ENCODE measurements around the gene PTPRM.

PTPRM gene

DNA sequence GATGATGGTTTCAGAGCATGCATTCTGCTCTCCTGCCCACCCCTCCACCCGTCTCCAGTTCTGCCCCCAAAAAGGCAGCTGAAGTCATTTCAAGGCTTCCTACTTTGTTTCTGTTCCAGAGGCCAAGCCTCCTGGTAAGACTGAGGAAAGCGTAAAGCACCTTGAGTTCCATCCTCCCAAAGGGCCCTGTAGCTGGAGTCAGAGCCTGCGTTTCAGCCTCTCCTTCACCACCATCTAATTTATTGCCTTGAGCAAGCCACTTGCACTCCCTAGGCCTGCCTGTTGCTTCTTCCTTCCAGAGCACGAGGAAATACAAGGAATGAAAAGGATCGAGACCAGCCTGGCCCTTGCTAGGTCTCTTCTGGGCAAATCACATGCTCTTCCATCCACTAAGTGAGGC, 797.9 kb downstream of the PTPRM start:
- Histone ChIP-seq H3K4me3 (ENCODE audit: extremely low read depth, insufficient read depth, low read length, poor library complexity, severe bottlenecking) (no peak overlapping the region), H3K4me1 (ENCODE audit: control insufficient read depth, insufficient read depth, low read length, poor library complexity, severe bottlenecking) (peaks cover 2% of the 10 kb centered on the region), H3K27ac (ENCODE audit: low read depth, low read length, severe bottlenecking) (no peak overlapping the region), H3K9me3 (ENCODE audit: control insufficient read depth, low read length) (no peaks in the 10 kb centered on the region), H3K36me3 (ENCODE audit: control insufficient read depth, insufficient read depth, low read length) (no peaks in the 10 kb centered on the region)
- 60 to 84% methylated on average over 1 to 5 of the region's 5 CpGs for WGBS, 2 experiments (ENCODE audit: insufficient coverage in 2 of 2)

DNA sequence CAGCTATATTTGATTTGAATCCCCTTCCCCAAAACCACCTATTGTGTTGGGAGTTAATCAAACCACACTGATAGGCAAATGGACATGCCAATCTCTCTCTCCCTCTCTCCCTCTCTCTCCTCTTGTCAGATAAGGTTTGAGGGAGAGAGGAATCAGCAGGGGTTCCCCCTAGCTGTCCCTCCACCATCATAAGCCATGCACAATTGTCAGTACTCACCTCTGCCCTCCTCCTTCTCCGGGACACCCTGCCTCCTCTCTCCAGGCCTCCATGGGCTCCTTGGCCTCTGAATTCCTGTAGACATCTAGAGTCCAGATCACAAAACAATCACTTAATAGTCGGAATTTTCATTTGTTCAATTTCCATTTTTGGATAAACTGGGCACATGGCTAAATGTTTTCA, 798.4 kb downstream of the PTPRM start:
- H3K4me3 ChIP-seq (ENCODE audit: extremely low read depth, insufficient read depth, low read length, poor library complexity, severe bottlenecking) = no peak overlapping the region
- no peaks in the 10 kb centered on the region for H3K9me3 ChIP-seq (ENCODE audit: control insufficient read depth, low read length)
- H3K36me3 ChIP-seq (ENCODE audit: control insufficient read depth, insufficient read depth, low read length) = no peaks in the 10 kb centered on the region
- no peak overlapping the region for H3K27ac ChIP-seq (ENCODE audit: low read depth, low read length, severe bottlenecking)
- 92 to 97% methylated on average over 2 of the region's 2 CpGs for WGBS, 2 experiments (ENCODE audit: insufficient coverage in 2 of 2)
- H3K4me1 ChIP-seq (ENCODE audit: control insufficient read depth, insufficient read depth, low read length, poor library complexity, severe bottlenecking) = peaks cover 2% of the 10 kb centered on the region

DNA sequence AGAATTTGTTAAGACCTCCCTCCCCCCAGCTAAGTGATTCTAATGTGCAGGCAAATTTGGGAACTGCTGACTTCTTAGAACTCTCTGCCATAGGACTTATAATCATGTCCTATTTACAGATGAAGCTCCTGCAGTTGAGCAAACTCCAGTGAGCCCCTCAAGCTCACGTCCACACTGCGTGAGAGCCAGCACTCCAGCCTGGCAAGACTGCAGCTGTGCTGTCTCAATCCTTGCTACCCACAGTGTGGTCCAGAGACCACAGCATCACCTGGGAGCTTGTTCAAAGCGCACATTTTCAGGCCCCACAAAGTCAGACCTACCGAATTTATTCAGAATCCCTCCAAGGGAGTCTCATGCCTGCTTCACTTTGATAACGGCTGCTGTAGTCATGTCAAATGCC, 799.0 kb downstream of the PTPRM start:
- Histone ChIP-seq H3K27ac (ENCODE audit: low read depth, low read length, severe bottlenecking) (no peak overlapping the region), H3K4me3 (ENCODE audit: extremely low read depth, insufficient read depth, low read length, poor library complexity, severe bottlenecking) (no peak overlapping the region), H3K9me3 (ENCODE audit: control insufficient read depth, low read length) (no peaks in the 10 kb centered on the region), H3K4me1 (ENCODE audit: control insufficient read depth, insufficient read depth, low read length, poor library complexity, severe bottlenecking) (peaks cover 2% of the 10 kb centered on the region), H3K36me3 (ENCODE audit: control insufficient read depth, insufficient read depth, low read length) (no peaks in the 10 kb centered on the region)
- WGBS, 2 experiments (ENCODE audit: insufficient coverage in 2 of 2) = 91 to 93% methylated on average over 5 of the region's 5 CpGs

DNA sequence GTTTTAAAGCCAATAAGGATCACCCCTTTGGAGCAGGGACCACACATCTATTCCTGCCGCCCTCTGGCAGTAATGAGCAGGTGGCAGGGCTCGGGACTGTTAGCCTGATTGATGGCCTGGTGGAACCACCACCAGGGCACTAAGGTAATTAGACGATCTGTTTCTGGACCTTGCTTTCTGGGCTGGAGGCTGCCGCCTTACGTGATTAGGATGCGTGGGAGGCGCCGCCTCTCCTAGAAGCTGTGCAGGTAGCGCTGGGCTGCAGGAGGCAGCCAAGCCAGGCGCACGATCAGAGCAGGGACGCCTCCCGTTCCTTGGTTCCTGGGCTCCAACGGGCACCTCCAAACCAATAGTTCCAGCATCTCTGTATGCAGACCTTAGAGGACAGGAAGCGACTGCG, 799.5 kb downstream of the PTPRM start:
- Histone ChIP-seq H3K9me3 (ENCODE audit: control insufficient read depth, low read length) (no peaks in the 10 kb centered on the region), H3K36me3 (ENCODE audit: control insufficient read depth, insufficient read depth, low read length) (no peaks in the 10 kb centered on the region), H3K4me3 (ENCODE audit: extremely low read depth, insufficient read depth, low read length, poor library complexity, severe bottlenecking) (no peak overlapping the region), H3K27ac (ENCODE audit: low read depth, low read length, severe bottlenecking) (no peak overlapping the region), H3K4me1 (ENCODE audit: control insufficient read depth, insufficient read depth, low read length, poor library complexity, severe bottlenecking) (peaks cover 2% of the 10 kb centered on the region)
- 81 to 94% methylated on average over 14 to 16 of the region's 16 CpGs for WGBS, 2 experiments (ENCODE audit: insufficient coverage in 2 of 2)

DNA sequence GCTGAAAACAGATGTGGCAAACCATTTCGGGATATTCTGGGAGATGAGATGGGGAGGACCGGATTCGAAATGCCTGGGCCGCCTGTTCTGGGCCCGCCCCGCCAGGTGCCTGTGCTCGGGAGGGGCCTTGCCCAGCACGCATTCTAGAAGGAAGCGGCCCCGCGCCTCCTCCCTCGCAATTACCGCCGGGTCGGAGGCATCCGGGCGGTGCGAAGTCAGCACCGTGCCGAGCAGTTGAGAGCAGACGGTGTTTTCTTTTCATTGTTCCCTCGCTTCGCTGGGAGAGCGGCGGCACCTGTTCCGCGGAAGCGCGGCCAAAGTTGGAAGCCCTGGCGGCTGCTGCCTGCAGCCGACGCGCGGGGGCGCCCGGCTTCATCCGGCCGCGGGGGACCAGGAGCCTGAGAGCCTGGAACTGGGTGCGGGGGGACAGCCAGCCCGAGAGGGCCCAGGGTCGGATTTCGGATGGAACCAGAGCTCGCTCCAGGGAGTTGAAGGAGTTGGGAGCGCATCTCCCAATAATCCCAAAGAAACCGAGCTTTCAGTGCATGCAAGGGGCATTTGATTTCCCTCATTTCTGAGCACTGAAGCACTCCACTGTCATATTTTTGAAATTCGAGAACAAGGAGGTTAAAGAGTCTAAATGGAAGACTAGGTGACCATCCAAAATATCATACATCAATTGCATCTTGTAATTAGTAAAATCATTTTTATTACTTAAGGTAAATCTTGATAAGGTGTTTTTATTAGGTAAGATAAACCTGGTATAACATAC, 800.3 kb downstream of the PTPRM start:
- Histone ChIP-seq H3K36me3 (ENCODE audit: control insufficient read depth, insufficient read depth, low read length) (no peaks in the 10 kb centered on the region), H3K4me1 (ENCODE audit: control insufficient read depth, insufficient read depth, low read length, poor library complexity, severe bottlenecking) (peaks cover 2% of the 10 kb centered on the region), H3K27ac (ENCODE audit: low read depth, low read length, severe bottlenecking) (no peak overlapping the region), H3K4me3 (ENCODE audit: extremely low read depth, insufficient read depth, low read length, poor library complexity, severe bottlenecking) (no peak overlapping the region), H3K9me3 (ENCODE audit: control insufficient read depth, low read length) (no peaks in the 10 kb centered on the region)
- 10 to 11% methylated on average over 32 to 36 of the region's 47 CpGs for WGBS, 2 experiments (ENCODE audit: insufficient coverage in 2 of 2)

DNA sequence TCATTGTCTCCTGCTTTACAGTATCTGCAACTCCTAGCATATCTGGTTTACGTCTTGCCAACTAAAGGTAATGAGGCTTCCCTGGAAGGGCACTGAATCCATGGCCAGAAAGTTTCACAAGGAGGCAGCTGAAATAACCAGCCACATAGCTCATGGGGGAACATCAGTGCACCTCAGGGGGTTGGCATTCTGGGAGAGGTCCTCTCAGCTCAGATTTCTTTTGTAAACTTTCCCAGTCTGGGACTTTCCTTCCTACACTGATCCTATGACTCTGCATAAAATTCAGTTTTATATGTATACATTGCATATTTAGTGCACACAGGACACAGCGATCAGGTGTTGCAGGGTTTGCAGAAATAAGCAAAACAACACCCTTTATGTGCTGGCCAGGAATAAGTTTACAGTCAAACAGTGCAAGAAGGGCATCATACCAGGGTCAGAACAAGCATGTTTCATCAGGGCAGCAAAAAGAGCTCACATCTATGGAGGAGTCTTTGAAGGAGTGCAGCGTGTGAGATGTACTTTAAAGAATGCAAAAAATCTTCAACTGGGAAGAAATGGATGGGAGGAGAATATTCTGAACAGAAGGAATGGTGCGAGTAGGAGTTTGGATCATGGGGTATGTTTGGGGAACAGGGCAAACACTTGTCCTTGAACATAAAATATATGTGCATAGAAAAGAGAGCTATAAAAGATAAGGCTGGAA, 801.5 kb downstream of the PTPRM start:
- Histone ChIP-seq H3K36me3 (ENCODE audit: control insufficient read depth, insufficient read depth, low read length) (no peaks in the 10 kb centered on the region), H3K4me3 (ENCODE audit: extremely low read depth, insufficient read depth, low read length, poor library complexity, severe bottlenecking) (no peak overlapping the region), H3K9me3 (ENCODE audit: control insufficient read depth, low read length) (no peaks in the 10 kb centered on the region), H3K4me1 (ENCODE audit: control insufficient read depth, insufficient read depth, low read length, poor library complexity, severe bottlenecking) (peaks cover 2% of the 10 kb centered on the region), H3K27ac (ENCODE audit: low read depth, low read length, severe bottlenecking) (no peak overlapping the region)
- 93 to 94% methylated on average over 3 of the region's 4 CpGs for WGBS, 2 experiments (ENCODE audit: insufficient coverage in 2 of 2)

DNA sequence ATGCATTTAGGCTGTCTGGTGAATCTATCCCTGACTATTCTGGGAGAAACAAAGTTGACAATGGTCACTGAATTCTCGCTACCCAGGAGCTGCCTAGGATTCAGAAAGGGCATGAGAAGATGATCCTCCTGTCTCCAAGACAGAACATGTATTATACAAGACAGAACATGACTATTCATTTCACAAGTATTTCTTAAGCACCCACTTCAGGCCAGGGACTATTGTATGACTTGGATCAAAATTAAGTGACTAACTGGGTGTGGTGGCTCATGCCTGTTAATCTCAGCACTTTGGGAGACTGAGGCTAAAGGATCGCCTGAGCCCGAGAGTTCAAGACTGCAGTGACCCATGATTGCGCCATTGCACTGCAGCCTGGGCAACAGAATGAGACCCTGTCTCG, 806.4 kb downstream of the PTPRM start:
- Histone ChIP-seq H3K4me1 (ENCODE audit: control insufficient read depth, insufficient read depth, low read length, poor library complexity, severe bottlenecking) (peaks cover 2% of the 10 kb centered on the region), H3K36me3 (ENCODE audit: control insufficient read depth, insufficient read depth, low read length) (peaks cover 3% of the 10 kb centered on the region), H3K9me3 (ENCODE audit: control insufficient read depth, low read length) (no peaks in the 10 kb centered on the region), H3K27ac (ENCODE audit: low read depth, low read length, severe bottlenecking) (no peak overlapping the region), H3K4me3 (ENCODE audit: extremely low read depth, insufficient read depth, low read length, poor library complexity, severe bottlenecking) (no peak overlapping the region)
- 71 to 97% methylated on average over 2 to 4 of the region's 5 CpGs for WGBS, 2 experiments (ENCODE audit: insufficient coverage in 2 of 2)

DNA sequence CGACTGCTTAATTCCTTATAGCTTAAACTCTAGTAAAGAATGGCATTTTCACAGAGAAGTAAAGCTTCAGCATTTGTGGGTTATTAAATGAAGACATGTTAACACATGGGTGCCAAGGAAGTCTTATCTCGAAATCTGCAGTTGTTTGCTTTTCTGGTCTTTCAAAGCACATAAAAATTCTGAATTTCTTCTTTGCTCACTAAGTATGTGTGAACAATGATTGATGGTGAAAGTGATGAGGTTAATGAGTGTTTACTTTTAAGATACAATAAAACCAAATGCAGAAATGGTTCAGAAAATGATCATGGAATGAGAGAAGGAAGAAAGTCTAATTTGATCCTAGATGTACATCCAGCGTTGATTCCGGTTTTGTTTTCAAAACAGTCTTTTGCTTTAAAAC, 807.6 kb downstream of the PTPRM start:
- no peaks in the 10 kb centered on the region for H3K9me3 ChIP-seq (ENCODE audit: control insufficient read depth, low read length)
- no peaks in the 10 kb centered on the region for H3K4me1 ChIP-seq (ENCODE audit: control insufficient read depth, insufficient read depth, low read length, poor library complexity, severe bottlenecking)
- no peak overlapping the region for H3K27ac ChIP-seq (ENCODE audit: low read depth, low read length, severe bottlenecking)
- H3K36me3 ChIP-seq (ENCODE audit: control insufficient read depth, insufficient read depth, low read length) = peaks cover 9% of the 10 kb centered on the region
- WGBS, 2 experiments (ENCODE audit: insufficient coverage in 2 of 2) = 100% methylated on average over 1 of the region's 4 CpGs; no CpG with 5 or more reads in 1 of the 2 experiments
- no peak overlapping the region for H3K4me3 ChIP-seq (ENCODE audit: extremely low read depth, insufficient read depth, low read length, poor library complexity, severe bottlenecking)

DNA sequence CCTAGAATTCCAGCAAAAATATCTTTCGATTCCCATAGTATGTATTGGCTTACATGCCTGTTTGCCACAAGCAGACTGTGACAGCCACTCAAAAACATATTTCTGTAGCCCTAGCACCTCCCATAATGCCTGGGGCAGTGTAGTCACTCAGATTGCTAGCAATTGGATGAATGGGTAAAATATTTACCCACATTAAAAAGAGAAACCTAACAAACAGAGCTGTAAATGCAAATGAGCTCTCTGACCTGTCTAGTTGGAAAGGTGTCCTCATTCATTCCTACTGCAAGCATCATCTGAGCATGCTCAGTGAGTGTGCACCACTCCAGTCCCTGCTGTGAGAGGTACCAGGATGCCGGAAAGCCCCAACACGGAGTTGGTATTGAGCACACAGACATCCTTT, 808.1 kb downstream of the PTPRM start:
- Histone ChIP-seq H3K4me3 (ENCODE audit: extremely low read depth, insufficient read depth, low read length, poor library complexity, severe bottlenecking) (no peak overlapping the region), H3K9me3 (ENCODE audit: control insufficient read depth, low read length) (no peaks in the 10 kb centered on the region), H3K27ac (ENCODE audit: low read depth, low read length, severe bottlenecking) (no peak overlapping the region), H3K36me3 (ENCODE audit: control insufficient read depth, insufficient read depth, low read length) (peaks cover 12% of the 10 kb centered on the region), H3K4me1 (ENCODE audit: control insufficient read depth, insufficient read depth, low read length, poor library complexity, severe bottlenecking) (no peaks in the 10 kb centered on the region)
- 91 to 100% methylated on average over 3 of the region's 3 CpGs for WGBS, 2 experiments (ENCODE audit: insufficient coverage in 2 of 2)

DNA sequence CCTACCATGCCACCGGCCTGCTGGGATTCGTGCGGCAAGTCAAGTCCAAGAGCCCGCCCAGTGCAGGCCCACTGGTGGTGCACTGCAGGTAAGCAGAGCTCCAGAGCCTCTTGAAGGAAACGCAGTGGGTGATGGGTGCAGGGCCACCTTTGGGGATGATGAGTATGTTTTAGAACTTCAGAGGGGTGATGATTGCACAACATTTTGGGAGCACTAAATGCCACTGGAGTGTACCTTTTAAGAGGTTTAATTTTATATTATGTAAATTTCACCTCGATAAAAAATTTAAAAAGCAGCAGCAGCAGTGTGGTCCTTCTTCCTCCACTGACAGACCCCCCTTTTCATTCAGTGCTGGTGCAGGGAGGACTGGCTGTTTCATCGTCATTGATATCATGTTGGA, 809.0 kb downstream of the PTPRM start:
- WGBS, 2 experiments (ENCODE audit: insufficient coverage in 2 of 2) = 92 to 98% methylated on average over 3 to 6 of the region's 7 CpGs
- peaks cover 17% of the 10 kb centered on the region for H3K36me3 ChIP-seq (ENCODE audit: control insufficient read depth, insufficient read depth, low read length)

More for the DNA sequence above, 809.0 kb downstream of the PTPRM start:
- no peak overlapping the region for H3K27ac ChIP-seq (ENCODE audit: low read depth, low read length, severe bottlenecking)
- no peak overlapping the region for H3K4me3 ChIP-seq (ENCODE audit: extremely low read depth, insufficient read depth, low read length, poor library complexity, severe bottlenecking)
- H3K9me3 ChIP-seq (ENCODE audit: control insufficient read depth, low read length) = no peaks in the 10 kb centered on the region
- H3K4me1 ChIP-seq (ENCODE audit: control insufficient read depth, insufficient read depth, low read length, poor library complexity, severe bottlenecking) = no peaks in the 10 kb centered on the region

Data from mesodermal cell (in vitro differentiated cells).